ENCODE data around the gene GLP2R. TPM values are rescaled to one million over a fixed set of nuclear protein-coding genes. Genes with fewer than 3 reads are reported as not detected.
"Not testable (repeated sequence)": the region's sequence is repeated elsewhere in the genome, so short reads cannot be mapped to it uniquely, and the experiment has no call there.

GLP2R gene
- polyA plus RNA-seq, 1 of the 3 experiments (the other 2 are of a cell fraction): not detected

DNA sequence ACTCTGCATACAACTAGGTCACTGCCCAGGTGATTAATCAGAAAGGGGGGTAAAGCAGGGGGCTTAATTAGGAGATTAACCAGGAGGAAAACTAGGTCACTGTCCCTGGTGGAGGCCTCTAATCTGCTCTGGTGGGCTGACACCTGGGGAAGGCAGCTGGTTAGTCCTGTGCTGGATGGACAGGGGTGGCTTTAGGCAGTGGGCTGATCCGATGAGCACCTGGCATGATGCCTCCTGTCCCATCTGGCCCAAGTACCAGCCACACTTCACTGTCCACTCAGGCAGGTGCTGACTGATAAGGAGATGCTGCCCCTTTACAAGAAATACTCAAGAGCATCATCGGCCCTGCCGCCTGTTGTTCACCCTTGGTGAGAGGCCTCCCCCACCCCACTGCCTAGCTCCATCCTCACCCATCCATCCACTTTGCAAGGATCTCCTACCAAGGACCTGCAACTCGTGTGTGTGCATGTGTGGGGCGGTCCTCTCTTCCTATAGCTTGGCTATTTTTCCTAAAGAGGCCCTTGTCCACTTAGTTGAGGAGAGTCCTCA, 93.2 kb downstream of the GLP2R start:
- H3K4me2 ChIP-seq: no peak overlapping the region
- H2AFZ ChIP-seq (ENCODE audit: low read depth): no peak overlapping the region
- DNase-seq: no peak
- H3K27ac ChIP-seq (ENCODE audit: low read depth in 2 of 2, low read length in 1 of 2): no peak overlapping the region
- H3K36me3 ChIP-seq (replicated peaks in 1 of 2; ENCODE audit: control insufficient read depth in 1 of 2, insufficient read depth in 2 of 2, low read length in 1 of 2): no peaks in the 10 kb centered on the region
- no peak overlapping the region for H3K9ac ChIP-seq
- no peaks in the 10 kb centered on the region for H3F3A ChIP-seq (replicated peaks; ENCODE audit: insufficient read depth)
- WGBS (ENCODE audit: low lambda C conversion rate): 40% methylated on average over 2 of the region's 5 CpGs
- no peaks in the 10 kb centered on the region for H3K79me2 ChIP-seq (ENCODE audit: insufficient read depth)
- CTCF ChIA-PET: interaction anchor here (0.7 to 3.8 kb wide), 2 partner anchors 9 to 12 kb away, joined by 3 to 15 read pairs; no protein-coding TSS in a partner anchor
- no peaks in the 10 kb centered on the region for H3K9me2 ChIP-seq
- no peaks in the 10 kb centered on the region for H4K20me1 ChIP-seq (ENCODE audit: insufficient read depth)
- TF ChIP-seq RCOR1 (IDR thresholded peaks at IDR 0.05; ENCODE audit: low read length) (no peak), EZH2phosphoT487 (IDR thresholded peaks at IDR 0.05; ENCODE audit: borderline replicate concordance, low read depth) (no peak), YY1 (IDR thresholded peaks at IDR 0.05; ENCODE audit: low read depth) (no peak), CHD2 (IDR thresholded peaks at IDR 0.05; ENCODE audit: low read length, partially characterized antibody) (no peak), SIN3A (IDR thresholded peaks at IDR 0.05; ENCODE audit: borderline replicate concordance, low read depth, low read length) (no peak), FOSL2 (IDR thresholded peaks at IDR 0.05; ENCODE audit: borderline replicate concordance, low read depth) (no peak), SMC3 (IDR thresholded peaks at IDR 0.05; ENCODE audit: low read depth, low read length) (no peak), GATA2 (CRISPR knock-in tag; IDR thresholded peaks at IDR 0.05) (no peak), RXRA (IDR thresholded peaks at IDR 0.05; ENCODE audit: borderline replicate concordance, low read depth) (no peak), EP300 (IDR thresholded peaks at IDR 0.05; ENCODE audit: borderline replicate concordance in 1 of 2, low read depth in 1 of 2, low read length in 1 of 2) (no peak), TAF1 (IDR thresholded peaks at IDR 0.05; ENCODE audit: borderline replicate concordance, low read depth, low read length) (no peak), FOXJ3 (CRISPR knock-in tag; IDR thresholded peaks at IDR 0.05) (no peak), TCF12 (IDR thresholded peaks at IDR 0.05) (no peak), GABPA (IDR thresholded peaks at IDR 0.05; ENCODE audit: low read depth) (no peak), FOXM1 (IDR thresholded peaks at IDR 0.05; ENCODE audit: low read depth) (no peak), MXI1 (IDR thresholded peaks at IDR 0.05; ENCODE audit: low read depth, low read length) (no peak), RFX5 (IDR thresholded peaks at IDR 0.05; ENCODE audit: low read length) (no peak)
- TF ChIP-seq, protein P1, sequence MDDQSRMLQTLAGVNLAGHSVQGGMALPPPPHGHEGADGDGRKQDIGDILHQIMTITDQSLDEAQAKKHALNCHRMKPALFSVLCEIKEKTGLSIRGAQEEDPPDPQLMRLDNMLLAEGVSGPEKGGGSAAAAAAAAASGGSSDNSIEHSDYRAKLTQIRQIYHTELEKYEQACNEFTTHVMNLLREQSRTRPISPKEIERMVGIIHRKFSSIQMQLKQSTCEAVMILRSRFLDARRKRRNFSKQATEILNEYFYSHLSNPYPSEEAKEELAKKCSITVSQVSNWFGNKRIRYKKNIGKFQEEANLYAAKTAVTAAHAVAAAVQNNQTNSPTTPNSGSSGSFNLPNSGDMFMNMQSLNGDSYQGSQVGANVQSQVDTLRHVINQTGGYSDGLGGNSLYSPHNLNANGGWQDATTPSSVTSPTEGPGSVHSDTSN (IDR thresholded peaks at IDR 0.05): no peak
- TF ChIP-seq, protein P2, sequence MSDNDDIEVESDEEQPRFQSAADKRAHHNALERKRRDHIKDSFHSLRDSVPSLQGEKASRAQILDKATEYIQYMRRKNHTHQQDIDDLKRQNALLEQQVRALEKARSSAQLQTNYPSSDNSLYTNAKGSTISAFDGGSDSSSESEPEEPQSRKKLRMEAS (IDR thresholded peaks at IDR 0.05; ENCODE audit: low read depth): no peak
- no peaks in the 10 kb centered on the region for H3K9me3 ChIP-seq
- POLR2A ChIA-PET: no interaction called here
- H3K4me1 ChIP-seq (ENCODE audit: control insufficient read depth in 1 of 2, insufficient read depth in 2 of 2, low read depth in 1 of 2, low read length in 1 of 2): no peaks in the 10 kb centered on the region
- peaks cover 17% of the 10 kb centered on the region; the same call in 1 of the 2 replicates for H3K27me3 ChIP-seq (ENCODE audit: insufficient read depth)
- no peak overlapping the region for H3K4me3 ChIP-seq (ENCODE audit: low read depth in 2 of 2, low read length in 1 of 2)

DNA sequence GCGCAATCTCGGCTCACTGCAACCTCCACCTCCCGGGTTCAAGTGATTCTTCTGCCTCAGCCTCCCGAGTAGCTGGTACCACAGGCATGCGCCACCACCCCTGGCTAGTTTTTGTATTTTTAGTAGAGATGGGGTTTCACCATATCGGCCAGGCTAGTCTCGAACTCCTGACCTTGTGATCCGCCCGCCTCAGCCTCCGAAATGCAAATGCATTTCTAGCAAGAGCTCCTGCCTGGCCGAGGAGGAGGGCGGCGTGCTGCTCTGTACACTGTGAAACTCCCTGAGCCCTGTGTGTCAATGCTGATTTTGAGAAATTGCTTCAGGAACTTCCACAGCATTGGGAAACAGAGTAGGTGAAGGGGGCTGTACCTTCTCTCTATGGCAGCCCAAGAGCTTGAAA, 95.5 kb downstream of the GLP2R start:
- H3F3A ChIP-seq (replicated peaks; ENCODE audit: insufficient read depth); CTCF ChIA-PET; H3K4me3 ChIP-seq (ENCODE audit: low read depth in 2 of 2, low read length in 1 of 2); H3K36me3 ChIP-seq (replicated peaks in 1 of 2; ENCODE audit: control insufficient read depth in 1 of 2, insufficient read depth in 2 of 2, low read length in 1 of 2); H2AFZ ChIP-seq (ENCODE audit: low read depth); H3K9me2 ChIP-seq; H3K4me1 ChIP-seq (ENCODE audit: control insufficient read depth in 1 of 2, insufficient read depth in 2 of 2, low read depth in 1 of 2, low read length in 1 of 2); H4K20me1 ChIP-seq (ENCODE audit: insufficient read depth); H3K79me2 ChIP-seq (ENCODE audit: insufficient read depth); H3K9me3 ChIP-seq; H3K9ac ChIP-seq; H3K27ac ChIP-seq (ENCODE audit: low read depth in 2 of 2, low read length in 1 of 2); H3K4me2 ChIP-seq; DNase-seq; POLR2A ChIA-PET: not testable (repeated sequence)
- peaks cover 12% of the 10 kb centered on the region; the same call in 1 of the 2 replicates for H3K27me3 ChIP-seq (ENCODE audit: insufficient read depth)
- WGBS (ENCODE audit: low lambda C conversion rate): 44% methylated on average over 10 of the region's 13 CpGs
